K562 (cell line): ENCODE data around the gene RABL6. TPM values are rescaled to one million over a fixed set of nuclear protein-coding genes. Genes with fewer than 3 reads are reported as not detected.

Experiments
- BCLAF1 ChIP-seq, 2 experiments: fragments of 450-650 bp in 1 of 2; IDR thresholded peaks; 2 replicates each; pipeline ENCODE4 v1.6.1; 2011 to 2017; ENCODE audit warnings: low read depth in 2 of 2, antibody characterized with exemption in 1 of 2, borderline replicate concordance in 1 of 2, low read length in 1 of 2, mild to moderate bottlenecking in 1 of 2, mixed read lengths in 1 of 2; ENCODE audit not compliant: control insufficient read depth in 1 of 2
- FOXA3 ChIP-seq, 2 experiments: fragments of 450-650 bp in 1 of 2; sonication (generic) in 1 of 2; formaldehyde crosslinking; IDR thresholded peaks in 1 of 2; conservative IDR thresholded peaks in 1 of 2; 2 replicates each; pipeline versions ENCODE4 v1.4.0 to v1.8.0; 2020 to 2022; ENCODE audit warnings: mild to moderate bottlenecking in 2 of 2, missing genetic modification reagents in 1 of 2
- JUND ChIP-seq, 2 experiments: IDR thresholded peaks; 2 replicates in 1 of 2; 3 replicates in 1 of 2; pipeline ENCODE4 v1.6.1; 2011; ENCODE audit warnings: borderline replicate concordance in 2 of 2, low read depth in 2 of 2, low read length in 2 of 2, improper control_type of control experiment in 1 of 2, missing biosample characterization in 1 of 2, missing genetic modification characterization in 1 of 2, missing genetic modification reagents in 1 of 2
- NFATC3 ChIP-seq: fragments of 450-650 bp; IDR thresholded peaks from 2 replicates; pipeline ENCODE4 v1.6.1; 2017; ENCODE audit warnings: mild to moderate bottlenecking
- TOE1 ChIP-seq, 2 experiments: fragments of 450-650 bp in 1 of 2; sonication (generic) in 1 of 2; formaldehyde crosslinking in 1 of 2; IDR thresholded peaks; 2 replicates each; pipeline versions ENCODE4 v1.7.1 to v1.8.0; 2016 to 2022; ENCODE audit warnings: borderline replicate concordance in 2 of 2, mild to moderate bottlenecking in 2 of 2, antibody characterized with exemption in 1 of 2, inconsistent platforms in 1 of 2, low read depth in 1 of 2, missing genetic modification reagents in 1 of 2, moderate library complexity in 1 of 2
- polyA plus RNA-seq, 8 experiments: library from polyadenylated mRNA; depleted of rRNA in 4 of 8; stranded (reverse) in 5 of 8; unstranded in 3 of 8; fragments of >200 nt; fragmentation: Nextera tagmentation in 2 of 8; fragmentation: Illumina TruSeq in 1 of 8; extraction: Ambion mirVana in 2 of 8; extraction: Trizol in 1 of 8; gene quantifications; 2 replicates each; pipeline versions ENCODE4 v1.2.1 to v1.2.3, GENCODE V29; 2011 to 2014; ENCODE audit warnings: inconsistent platforms in 1 of 8, missing spikeins in 1 of 8
- total RNA-seq, 7 experiments: library from RNA; depleted of rRNA in 6 of 7; stranded (reverse); fragments of >200 nt in 6 of 7; fragmentation: Illumina TruSeq in 2 of 7; extraction: Trizol in 2 of 7; gene quantifications; 2 replicates each; pipeline versions ENCODE4 v1.2.1 to v1.2.3, GENCODE V29; 2011 to 2021; ENCODE audit warnings: low replicate concordance in 1 of 7
- TF ChIP-seq, protein P1 (sequence below): IDR thresholded peaks from 2 replicates; pipeline ENCODE4 v1.6.1; 2016; ENCODE audit warnings: missing genetic modification characterization, missing compliant biosample characterization
- TF ChIP-seq, protein P2 (sequence below): sonication (generic); formaldehyde crosslinking; IDR thresholded peaks from 2 replicates; pipeline ENCODE4 v1.9.0; 2022; ENCODE audit warnings: mild to moderate bottlenecking, missing genetic modification reagents
- TF ChIP-seq, protein P3 (sequence below), 2 experiments: fragments of 450-650 bp; formaldehyde crosslinking in 1 of 2; IDR thresholded peaks; 2 replicates each; pipeline versions ENCODE4 v1.4.0 to v1.6.1; 2014 to 2020; ENCODE audit warnings: mild to moderate bottlenecking in 2 of 2, borderline replicate concordance in 1 of 2, low read depth in 1 of 2

RABL6 gene
- total and polyA plus RNA-seq, 9 of the 15 experiments (the other 6 are each of a cell fraction or from before 2014, with no cell fraction given): 5.6 to 181 (median 84.5) TPM

DNA sequence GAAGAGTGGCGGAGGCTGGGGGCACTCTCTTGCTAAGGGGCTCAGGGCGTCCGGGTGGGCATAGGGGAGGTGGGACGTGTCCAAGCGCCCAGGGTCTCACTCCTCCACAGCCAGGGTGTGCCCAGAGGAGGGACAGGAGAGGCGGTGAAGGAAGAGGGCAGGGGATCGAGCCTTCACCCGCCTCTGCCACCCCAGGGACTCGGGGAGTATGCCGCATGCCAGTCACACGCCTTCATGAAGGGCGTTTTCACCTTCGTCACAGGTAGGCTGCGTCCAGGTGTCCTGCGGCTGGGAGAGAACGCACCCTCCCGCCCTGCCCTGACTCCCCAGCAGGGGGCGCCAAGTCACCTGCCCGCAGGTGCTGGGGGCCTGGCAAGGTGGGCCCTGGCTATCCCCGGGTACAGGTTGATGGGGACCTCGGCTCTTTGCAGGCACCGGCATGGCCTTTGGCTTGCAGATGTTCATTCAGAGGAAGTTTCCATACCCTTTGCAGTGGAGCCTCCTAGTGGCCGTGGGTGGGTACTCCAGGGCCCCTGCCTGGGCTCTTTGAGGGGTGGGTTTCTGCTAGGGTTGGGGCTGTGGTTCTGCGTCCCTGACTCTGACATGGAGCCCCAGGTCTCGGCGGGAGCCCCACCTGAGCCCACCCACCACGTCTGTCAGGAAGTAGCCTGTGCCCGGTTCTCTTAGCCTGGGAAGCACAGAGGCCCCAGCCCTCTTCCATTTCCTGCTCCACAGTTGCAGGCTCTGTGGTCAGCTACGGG is 16.1 kb upstream of the RABL6 start (continued):
- TF ChIP-seq, protein P1, sequence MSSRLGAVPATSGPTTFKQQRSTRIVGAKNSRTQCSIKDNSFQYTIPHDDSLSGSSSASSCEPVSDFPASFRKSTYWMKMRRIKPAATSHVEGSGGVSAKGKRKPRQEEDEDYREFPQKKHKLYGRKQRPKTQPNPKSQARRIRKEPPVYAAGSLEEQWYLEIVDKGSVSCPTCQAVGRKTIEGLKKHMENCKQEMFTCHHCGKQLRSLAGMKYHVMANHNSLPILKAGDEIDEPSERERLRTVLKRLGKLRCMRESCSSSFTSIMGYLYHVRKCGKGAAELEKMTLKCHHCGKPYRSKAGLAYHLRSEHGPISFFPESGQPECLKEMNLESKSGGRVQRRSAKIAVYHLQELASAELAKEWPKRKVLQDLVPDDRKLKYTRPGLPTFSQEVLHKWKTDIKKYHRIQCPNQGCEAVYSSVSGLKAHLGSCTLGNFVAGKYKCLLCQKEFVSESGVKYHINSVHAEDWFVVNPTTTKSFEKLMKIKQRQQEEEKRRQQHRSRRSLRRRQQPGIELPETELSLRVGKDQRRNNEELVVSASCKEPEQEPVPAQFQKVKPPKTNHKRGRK (tag): no peak
- TF ChIP-seq BCLAF1 (IDR thresholded peaks at IDR 0.05; ENCODE audit: borderline replicate concordance in 1 of 2, control insufficient read depth in 1 of 2, low read depth in 2 of 2, low read length in 1 of 2): no peak
- TF ChIP-seq, protein P2, sequence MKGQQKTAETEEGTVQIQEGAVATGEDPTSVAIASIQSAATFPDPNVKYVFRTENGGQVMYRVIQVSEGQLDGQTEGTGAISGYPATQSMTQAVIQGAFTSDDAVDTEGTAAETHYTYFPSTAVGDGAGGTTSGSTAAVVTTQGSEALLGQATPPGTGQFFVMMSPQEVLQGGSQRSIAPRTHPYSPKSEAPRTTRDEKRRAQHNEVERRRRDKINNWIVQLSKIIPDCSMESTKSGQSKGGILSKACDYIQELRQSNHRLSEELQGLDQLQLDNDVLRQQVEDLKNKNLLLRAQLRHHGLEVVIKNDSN (CRISPR knock-in tag): peak; percentile 40; the same call in 1 of the 2 replicates
- TF ChIP-seq JUND (IDR thresholded peaks at IDR 0.05; ENCODE audit: borderline replicate concordance, low read depth, low read length): no peak
- no peak for TF ChIP-seq JUND (tag; IDR thresholded peaks at IDR 0.05; ENCODE audit: borderline replicate concordance, low read depth, low read length)
- peak in 1 of 2 experiments; percentile 73; a peak in 1 of 4 replicates for TF ChIP-seq FOXA3 (CRISPR knock-in tag; conservative IDR thresholded peaks at IDR 0.05 in 1 of 2, IDR thresholded peaks at IDR 0.05 in 1 of 2)
- TF ChIP-seq, protein P3, sequence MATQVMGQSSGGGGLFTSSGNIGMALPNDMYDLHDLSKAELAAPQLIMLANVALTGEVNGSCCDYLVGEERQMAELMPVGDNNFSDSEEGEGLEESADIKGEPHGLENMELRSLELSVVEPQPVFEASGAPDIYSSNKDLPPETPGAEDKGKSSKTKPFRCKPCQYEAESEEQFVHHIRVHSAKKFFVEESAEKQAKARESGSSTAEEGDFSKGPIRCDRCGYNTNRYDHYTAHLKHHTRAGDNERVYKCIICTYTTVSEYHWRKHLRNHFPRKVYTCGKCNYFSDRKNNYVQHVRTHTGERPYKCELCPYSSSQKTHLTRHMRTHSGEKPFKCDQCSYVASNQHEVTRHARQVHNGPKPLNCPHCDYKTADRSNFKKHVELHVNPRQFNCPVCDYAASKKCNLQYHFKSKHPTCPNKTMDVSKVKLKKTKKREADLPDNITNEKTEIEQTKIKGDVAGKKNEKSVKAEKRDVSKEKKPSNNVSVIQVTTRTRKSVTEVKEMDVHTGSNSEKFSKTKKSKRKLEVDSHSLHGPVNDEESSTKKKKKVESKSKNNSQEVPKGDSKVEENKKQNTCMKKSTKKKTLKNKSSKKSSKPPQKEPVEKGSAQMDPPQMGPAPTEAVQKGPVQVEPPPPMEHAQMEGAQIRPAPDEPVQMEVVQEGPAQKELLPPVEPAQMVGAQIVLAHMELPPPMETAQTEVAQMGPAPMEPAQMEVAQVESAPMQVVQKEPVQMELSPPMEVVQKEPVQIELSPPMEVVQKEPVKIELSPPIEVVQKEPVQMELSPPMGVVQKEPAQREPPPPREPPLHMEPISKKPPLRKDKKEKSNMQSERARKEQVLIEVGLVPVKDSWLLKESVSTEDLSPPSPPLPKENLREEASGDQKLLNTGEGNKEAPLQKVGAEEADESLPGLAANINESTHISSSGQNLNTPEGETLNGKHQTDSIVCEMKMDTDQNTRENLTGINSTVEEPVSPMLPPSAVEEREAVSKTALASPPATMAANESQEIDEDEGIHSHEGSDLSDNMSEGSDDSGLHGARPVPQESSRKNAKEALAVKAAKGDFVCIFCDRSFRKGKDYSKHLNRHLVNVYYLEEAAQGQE (IDR thresholded peaks at IDR 0.05; ENCODE audit: borderline replicate concordance): peak; percentile 57; the same call in 1 of the 2 replicates
- TF ChIP-seq, protein P3 (CRISPR knock-in tag; IDR thresholded peaks at IDR 0.05; ENCODE audit: low read depth): no peak
- no peak for TF ChIP-seq NFATC3
- 0 out of 2 replicates have a peak, but pooled peaks have one; percentile 52 for TF ChIP-seq TOE1 (IDR thresholded peaks at IDR 0.05; ENCODE audit: borderline replicate concordance)
- 0 out of 2 replicates have a peak, but pooled peaks have one; percentile 77 for TF ChIP-seq TOE1 (CRISPR knock-in tag; IDR thresholded peaks at IDR 0.05; ENCODE audit: borderline replicate concordance, low read depth)
